GM18867 (cell line): ENCODE data around the gene DDRGK1.
A peak's percentile ranks its signal among the peaks of the same experiment; 100 is the strongest.
"Not testable (repeated sequence)": the region's sequence is repeated elsewhere in the genome, so short reads cannot be mapped to it uniquely, and the experiment has no call there.

Experiments
- ATAC-seq: cut with Tn5 transposase; IDR thresholded peaks from one replicate; pipeline ENCODE4 v1.9.1; 2021; ENCODE audit warnings: mild to moderate bottlenecking, moderate library complexity; ENCODE audit not compliant: unreplicated experiment

DDRGK1 gene

GRCh38 chr20:3221398-3222226 lies 17.1 kb upstream of the DDRGK1 start:
- no peak for ATAC-seq

- ATAC-seq, result peak; percentile 67
These were observed 14.0 kb upstream of the DDRGK1 start for GRCh38 chr20:3218307-3218988.

DNA sequence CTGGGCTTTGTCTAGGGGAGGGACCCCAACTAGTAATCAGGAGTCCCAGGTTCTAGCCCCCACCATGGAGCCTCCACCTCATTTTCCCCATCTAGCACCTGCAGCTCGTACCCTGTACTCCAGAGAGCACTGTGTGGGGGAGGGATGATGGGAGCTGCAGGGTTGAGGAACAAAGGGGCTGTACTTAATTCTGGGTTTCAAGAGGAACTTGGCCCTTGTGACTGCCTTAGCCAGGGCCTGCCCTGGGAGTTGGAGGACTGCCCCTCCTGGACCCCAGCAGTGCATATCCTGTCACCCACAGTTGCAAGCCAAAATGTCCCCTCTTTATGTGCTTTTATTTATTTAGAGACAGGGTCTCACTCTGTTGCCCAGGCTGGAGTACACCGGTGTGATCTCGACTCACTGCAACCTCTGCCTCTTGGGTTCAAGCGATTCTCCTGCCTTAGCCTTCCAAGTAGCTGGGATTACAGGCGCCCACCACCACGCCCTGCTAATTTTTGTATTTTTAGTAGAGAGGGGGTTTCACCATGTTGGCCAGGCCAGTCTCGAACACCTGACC lies 11.0 kb upstream of the DDRGK1 start:
- ATAC-seq, result not testable (repeated sequence)

DNA sequence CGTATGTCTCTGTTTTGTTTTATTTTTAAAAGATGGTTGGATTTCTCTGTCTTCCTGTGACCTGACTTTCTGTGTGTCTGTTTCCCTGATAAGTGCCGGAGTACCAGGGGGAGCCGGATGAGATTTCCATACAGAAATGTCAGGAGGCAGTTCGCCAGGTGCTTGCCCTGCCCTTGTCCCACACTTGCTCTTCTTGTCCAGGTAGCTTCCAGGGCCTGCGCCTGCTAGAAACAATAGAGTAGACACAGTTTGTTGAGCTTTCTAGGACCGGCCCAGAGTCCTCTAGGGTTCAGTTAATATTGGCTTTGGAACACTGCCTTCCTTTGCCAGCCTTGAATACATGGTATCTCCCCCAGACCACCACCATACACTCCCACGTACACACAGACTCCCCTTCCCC lies 8.7 kb upstream of the DDRGK1 start:
- ATAC-seq, result no peak

DNA sequence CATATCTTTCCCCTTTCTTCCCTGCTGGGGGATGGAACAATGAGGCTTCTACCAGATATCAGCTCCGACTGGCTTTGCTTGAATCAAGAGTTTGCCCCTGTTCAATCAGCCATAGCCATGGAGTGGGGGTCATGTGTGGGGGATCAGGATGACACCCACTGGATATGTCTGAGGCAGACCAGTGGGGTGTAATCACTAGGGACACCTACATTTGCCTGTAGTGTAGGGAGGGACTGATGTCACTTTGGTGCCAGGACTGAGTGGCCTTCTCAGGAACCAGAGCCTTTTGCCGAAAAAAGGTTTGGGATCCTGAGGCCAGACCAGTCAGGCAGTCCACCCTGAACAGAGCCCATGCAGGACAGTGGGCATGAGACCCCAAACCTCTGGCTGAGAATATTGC lies 5.9 kb upstream of the DDRGK1 start:
- no peak for ATAC-seq

GRCh38 chr20:3209946-3210317 lies 5.5 kb upstream of the DDRGK1 start:
- no peak for ATAC-seq

GRCh38 chr20:3209257-3209945 lies 4.9 kb upstream of the DDRGK1 start, which contains the start of gene ITPA:
TSS of gene ITPA (plus strand) at chr20:3209498. CDS start at chr20:3209552, 54 bp downstream.
- ATAC-seq, result no peak

DNA sequence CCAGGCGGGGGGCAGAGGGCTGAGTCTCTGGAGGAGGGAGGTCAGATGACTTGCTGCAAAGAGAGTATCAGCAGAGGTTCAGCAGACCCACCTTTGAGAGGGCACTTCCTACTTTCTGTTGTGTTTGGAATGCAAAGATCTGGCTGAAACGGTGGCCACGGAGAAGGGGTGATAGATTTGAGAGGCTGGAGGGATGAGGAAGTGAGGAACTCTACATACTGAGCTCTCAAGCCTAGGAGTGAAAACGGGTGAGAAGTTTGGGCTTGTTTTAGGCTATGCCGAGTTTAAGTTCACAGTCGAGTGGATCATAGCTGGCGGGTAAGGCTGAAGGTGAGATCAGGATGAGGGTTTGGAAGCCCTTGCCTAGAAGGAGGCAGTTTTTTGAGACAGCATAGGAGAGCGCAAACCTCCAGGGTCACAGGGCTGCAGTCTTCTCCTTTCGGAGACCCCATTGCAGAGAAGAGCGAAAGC lies 4.3 kb upstream of the DDRGK1 start:
- no peak for ATAC-seq

DNA sequence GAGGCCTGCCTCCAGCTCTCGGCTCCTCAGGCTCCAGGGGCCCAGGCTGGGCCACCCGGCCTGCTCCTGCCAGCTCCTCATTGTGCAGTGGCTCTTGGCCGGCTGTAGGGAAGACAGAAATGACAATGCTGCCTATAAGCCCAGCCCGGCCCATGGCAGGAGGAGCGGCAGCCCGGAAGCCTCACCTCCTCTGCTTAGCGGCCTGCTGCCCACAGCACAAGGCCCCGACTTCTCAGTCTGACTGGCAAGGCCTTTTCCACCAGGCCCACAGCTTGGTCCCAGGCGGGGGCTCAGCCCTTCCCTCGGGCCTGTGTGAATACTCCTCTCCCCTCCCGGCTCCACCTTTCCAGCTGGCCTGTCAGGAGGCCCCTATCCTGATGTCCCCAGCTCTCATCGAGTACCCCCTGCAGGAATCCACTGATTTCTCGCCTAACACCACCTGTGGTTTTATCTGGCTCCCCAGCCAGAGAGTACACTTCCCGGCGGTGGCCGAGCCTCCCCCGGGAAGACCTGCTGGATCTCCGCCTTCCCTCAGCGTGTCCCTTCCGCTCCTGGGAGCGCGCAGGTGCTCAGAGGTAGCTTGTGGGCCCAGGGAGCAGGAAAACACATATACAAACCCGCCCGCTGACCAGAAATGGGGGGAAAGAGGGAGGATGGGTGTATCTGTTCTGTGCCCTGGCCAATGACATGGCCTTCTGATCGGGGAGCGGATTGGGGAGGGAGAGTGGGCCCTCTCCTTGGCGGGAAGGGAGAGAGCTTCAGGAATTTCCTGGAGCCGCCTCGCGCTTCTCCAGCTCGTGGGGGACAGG lies 963 bp downstream of the DDRGK1 start:
- peak; percentile 11 for ATAC-seq

GRCh38 chr20:3202965-3203314 lies 1.5 kb downstream of the DDRGK1 start:
- ATAC-seq, result no peak

GRCh38 chr20:3199976-3200755 lies 4.3 kb downstream of the DDRGK1 start:
- ATAC-seq, result no peak

- ATAC-seq, result no peak
These were observed 5.3 kb downstream of the DDRGK1 start for GRCh38 chr20:3199206-3199605.

DNA sequence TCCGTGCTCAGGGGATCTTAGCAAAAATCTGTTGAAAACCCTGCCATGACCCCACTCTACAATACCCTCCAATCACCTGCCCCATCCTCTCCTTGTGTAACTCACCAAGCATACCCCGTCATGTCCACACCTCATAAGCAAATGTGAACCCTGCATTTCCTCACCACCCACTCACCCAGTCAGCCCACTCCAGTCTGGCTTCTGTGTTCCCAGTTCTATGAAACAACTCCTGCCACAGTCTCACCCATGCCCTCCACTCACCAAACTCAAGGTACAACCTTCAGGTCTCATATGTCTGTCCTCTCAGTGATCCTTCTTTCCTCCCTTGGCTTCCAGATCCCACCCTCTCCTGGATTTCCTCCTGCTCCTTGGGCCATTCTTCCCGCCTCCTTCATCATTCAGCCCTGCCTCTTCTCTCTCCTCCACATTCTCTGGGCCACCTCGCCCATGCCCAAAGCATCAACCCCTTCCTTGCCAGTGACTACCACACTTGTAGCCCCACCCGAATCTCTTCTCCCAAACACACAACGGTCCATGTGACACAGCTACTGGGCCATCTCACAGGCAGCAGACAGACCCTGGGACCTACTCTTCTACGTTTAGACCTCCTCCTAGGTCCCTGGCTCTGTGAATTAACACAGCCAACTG lies 8.8 kb downstream of the DDRGK1 start:
- no peak for ATAC-seq

GRCh38 chr20:3194617-3195280 lies 9.7 kb downstream of the DDRGK1 start:
- no peak for ATAC-seq

DNA sequence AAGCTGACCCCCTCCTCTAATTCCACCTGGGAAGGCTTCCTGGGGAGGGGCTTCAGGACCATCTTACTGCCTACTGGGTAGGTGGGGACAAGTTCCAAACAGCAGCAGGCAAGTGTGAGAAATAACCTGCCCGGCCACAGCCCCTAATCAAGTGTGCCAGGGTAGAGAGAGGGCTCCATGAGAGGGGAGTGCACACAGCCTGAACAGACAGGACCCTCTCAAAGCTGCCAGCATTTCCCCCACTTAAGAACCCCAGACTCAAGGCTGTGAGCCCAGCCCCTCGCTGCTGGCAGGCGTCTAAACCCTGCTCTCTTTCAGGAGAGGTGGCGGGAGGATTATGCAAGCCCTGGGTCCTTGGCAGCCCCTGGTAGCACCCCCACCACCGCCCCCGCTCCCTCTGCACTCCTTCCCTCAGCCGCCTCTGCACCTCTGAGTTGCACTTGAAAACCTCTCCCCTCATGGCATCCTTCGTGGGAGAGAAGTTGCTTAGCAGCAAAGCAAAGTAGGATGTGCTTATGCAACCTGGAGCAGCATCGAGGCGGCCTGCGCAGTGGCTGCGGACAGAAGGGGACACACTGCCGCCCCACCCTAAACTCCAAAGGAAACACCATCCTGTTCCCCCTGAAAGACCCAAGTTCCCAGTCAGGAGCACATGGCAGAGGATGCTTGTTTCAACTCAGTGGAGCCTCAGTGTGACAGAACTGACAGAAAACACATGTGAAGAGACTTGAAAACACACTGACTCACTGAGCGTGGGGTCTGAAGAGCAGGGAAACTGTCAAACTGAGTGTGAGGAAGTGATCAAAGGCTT lies 10.5 kb downstream of the DDRGK1 start:
- ATAC-seq, result no peak

DNA sequence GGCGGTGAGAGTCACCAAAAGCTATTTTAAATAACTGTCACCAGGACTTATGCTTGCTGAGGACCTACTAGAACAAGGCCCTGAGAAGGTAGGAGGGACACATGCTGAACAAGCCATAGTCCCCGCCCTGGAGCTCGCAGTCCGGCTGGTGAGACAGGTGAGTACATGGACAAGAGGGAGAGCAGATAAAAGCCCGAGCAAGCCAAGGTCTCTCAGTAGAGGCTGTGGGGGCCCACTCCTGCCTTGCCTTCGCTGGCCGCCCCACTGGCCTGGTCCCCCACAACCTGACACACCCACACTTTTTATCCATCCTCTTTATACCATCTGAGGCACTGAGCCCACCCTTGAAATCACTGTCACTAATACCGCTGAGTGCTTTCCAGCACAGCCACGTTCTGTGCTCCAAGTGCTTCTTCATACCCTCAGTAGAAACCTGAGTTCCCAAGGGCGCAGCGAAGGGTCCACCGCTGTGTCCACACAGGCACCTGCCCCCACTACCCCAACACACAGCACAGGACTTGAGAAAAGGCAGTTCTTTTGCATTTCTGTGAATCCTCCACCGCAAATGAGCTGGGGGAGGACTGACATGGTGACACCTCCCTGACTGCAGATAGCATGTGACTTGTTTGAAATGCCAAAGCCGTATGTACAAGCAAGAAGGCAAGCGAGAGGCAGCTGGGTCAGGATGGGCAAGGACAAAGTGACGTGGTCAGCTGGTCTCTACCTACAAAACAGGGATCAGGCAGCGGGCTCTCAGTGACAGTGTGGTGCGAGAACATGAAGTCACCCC lies 12.1 kb downstream of the DDRGK1 start:
- no peak for ATAC-seq

GRCh38 chr20:3190681-3191111 lies 13.8 kb downstream of the DDRGK1 start:
- no peak for ATAC-seq
